ENCODE results near the gene GABRG3. TPM values are rescaled to one million over a fixed set of nuclear protein-coding genes. Genes with fewer than 3 reads are reported as not detected.

GABRG3 gene
- total RNA-seq, 1 donor from 2014 or later, result 0.54 TPM

DNA sequence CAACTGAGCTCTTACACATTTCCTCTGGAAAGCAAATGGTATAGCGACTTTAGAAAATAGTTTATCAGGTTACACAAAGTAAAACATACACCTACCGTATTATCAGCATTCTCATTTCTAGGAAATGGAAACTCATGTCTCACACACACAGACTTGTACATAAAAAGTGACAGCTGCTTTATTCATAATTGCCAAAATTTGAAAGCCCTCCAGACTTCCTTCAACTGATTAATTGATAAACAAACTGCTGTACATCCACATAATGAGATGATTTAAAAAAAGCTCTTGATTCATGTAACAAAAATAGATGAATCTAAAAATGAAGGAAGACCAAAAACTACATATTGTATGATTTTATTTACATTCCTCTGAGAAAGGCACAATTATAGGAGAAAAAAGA lies 425.5 kb downstream of the GABRG3 start:
- TF ChIP-seq, protein P1, sequence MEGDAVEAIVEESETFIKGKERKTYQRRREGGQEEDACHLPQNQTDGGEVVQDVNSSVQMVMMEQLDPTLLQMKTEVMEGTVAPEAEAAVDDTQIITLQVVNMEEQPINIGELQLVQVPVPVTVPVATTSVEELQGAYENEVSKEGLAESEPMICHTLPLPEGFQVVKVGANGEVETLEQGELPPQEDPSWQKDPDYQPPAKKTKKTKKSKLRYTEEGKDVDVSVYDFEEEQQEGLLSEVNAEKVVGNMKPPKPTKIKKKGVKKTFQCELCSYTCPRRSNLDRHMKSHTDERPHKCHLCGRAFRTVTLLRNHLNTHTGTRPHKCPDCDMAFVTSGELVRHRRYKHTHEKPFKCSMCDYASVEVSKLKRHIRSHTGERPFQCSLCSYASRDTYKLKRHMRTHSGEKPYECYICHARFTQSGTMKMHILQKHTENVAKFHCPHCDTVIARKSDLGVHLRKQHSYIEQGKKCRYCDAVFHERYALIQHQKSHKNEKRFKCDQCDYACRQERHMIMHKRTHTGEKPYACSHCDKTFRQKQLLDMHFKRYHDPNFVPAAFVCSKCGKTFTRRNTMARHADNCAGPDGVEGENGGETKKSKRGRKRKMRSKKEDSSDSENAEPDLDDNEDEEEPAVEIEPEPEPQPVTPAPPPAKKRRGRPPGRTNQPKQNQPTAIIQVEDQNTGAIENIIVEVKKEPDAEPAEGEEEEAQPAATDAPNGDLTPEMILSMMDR (IDR thresholded peaks at IDR 0.05; ENCODE audit: insufficient read depth, low read depth, low read length), result no peak
- TF ChIP-seq EZH2 (IDR thresholded peaks at IDR 0.05; ENCODE audit: insufficient read depth, low read length), result no peak
- no peaks in the 10 kb centered on the region for H3K36me3 Mint-ChIP-seq (ENCODE audit: low read depth, unreplicated experiment)
- Histone ChIP-seq H3K4me3 (ENCODE audit: insufficient read depth, low read depth, low read length) (no peak overlapping the region), H3K9ac (ENCODE audit: low read length) (no peak overlapping the region), H3K4me2 (ENCODE audit: low read length) (no peak overlapping the region), H3K36me3 (ENCODE audit: insufficient read depth, low read length) (no peaks in the 10 kb centered on the region), H3K79me2 (ENCODE audit: insufficient read depth, low read length) (no peaks in the 10 kb centered on the region), H3K27me3 (ENCODE audit: insufficient read depth, low read length) (no peaks in the 10 kb centered on the region), H4K20me1 (ENCODE audit: insufficient read depth, low read length) (no peaks in the 10 kb centered on the region), H3K4me1 (ENCODE audit: insufficient read depth, low read length) (no peaks in the 10 kb centered on the region), H3K9me3 (ENCODE audit: insufficient read depth, low read depth, low read length) (no peaks in the 10 kb centered on the region), H2AFZ (ENCODE audit: low read depth, low read length) (no peak overlapping the region), H3K27ac (ENCODE audit: low read depth, low read length) (no peak overlapping the region)
- H3K4me3 Mint-ChIP-seq (ENCODE audit: unreplicated experiment), result no peak overlapping the region
- H3K9me3 Mint-ChIP-seq (ENCODE audit: unreplicated experiment), result no peaks in the 10 kb centered on the region
- FAIRE-seq (no peak), DNase-seq (ENCODE audit: low read depth) (no peak)
- H3K27ac Mint-ChIP-seq (ENCODE audit: unreplicated experiment), result no peak overlapping the region
- H3K4me1 Mint-ChIP-seq (ENCODE audit: low read depth, unreplicated experiment), result no peaks in the 10 kb centered on the region
- no peaks in the 10 kb centered on the region for H3K27me3 Mint-ChIP-seq (ENCODE audit: low read depth, unreplicated experiment)

DNA sequence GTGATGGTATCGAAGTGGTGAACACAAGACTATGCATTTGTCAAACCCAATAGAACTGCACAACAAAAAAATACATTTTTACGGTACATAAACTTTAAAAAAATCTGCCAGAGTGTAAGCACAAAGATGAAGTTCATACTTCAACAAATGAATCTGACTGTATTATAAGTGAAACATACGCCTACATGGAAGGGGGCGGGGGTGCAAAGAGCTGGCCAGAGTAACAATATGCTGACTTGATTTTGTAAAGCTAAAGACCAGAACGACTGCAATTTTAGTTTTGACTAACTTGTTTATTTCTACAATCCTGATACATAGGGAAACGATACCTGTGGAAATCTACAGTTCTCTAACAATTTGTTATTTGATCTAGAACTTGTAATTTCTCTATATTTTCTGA lies 426.0 kb downstream of the GABRG3 start:
- Histone ChIP-seq H3K4me2 (ENCODE audit: low read length) (no peak overlapping the region), H3K4me3 (ENCODE audit: insufficient read depth, low read depth, low read length) (no peak overlapping the region), H3K27ac (ENCODE audit: low read depth, low read length) (no peak overlapping the region), H4K20me1 (ENCODE audit: insufficient read depth, low read length) (no peaks in the 10 kb centered on the region), H3K79me2 (ENCODE audit: insufficient read depth, low read length) (no peaks in the 10 kb centered on the region), H3K9me3 (ENCODE audit: insufficient read depth, low read depth, low read length) (no peaks in the 10 kb centered on the region), H3K4me1 (ENCODE audit: insufficient read depth, low read length) (no peaks in the 10 kb centered on the region), H3K36me3 (ENCODE audit: insufficient read depth, low read length) (no peaks in the 10 kb centered on the region), H3K27me3 (ENCODE audit: insufficient read depth, low read length) (no peaks in the 10 kb centered on the region), H2AFZ (ENCODE audit: low read depth, low read length) (no peak overlapping the region), H3K9ac (ENCODE audit: low read length) (no peak overlapping the region)
- H3K4me3 Mint-ChIP-seq (ENCODE audit: unreplicated experiment), result no peak overlapping the region
- H3K36me3 Mint-ChIP-seq (ENCODE audit: low read depth, unreplicated experiment), result no peaks in the 10 kb centered on the region
- TF ChIP-seq EZH2 (IDR thresholded peaks at IDR 0.05; ENCODE audit: insufficient read depth, low read length), result no peak
- TF ChIP-seq, protein P1 (IDR thresholded peaks at IDR 0.05; ENCODE audit: insufficient read depth, low read depth, low read length), result no peak
- FAIRE-seq, result no peak
- H3K9me3 Mint-ChIP-seq (ENCODE audit: unreplicated experiment), result no peaks in the 10 kb centered on the region
- no peak for DNase-seq (ENCODE audit: low read depth)
- no peak overlapping the region for H3K27ac Mint-ChIP-seq (ENCODE audit: unreplicated experiment)
- H3K4me1 Mint-ChIP-seq (ENCODE audit: low read depth, unreplicated experiment), result no peaks in the 10 kb centered on the region
- no peaks in the 10 kb centered on the region for H3K27me3 Mint-ChIP-seq (ENCODE audit: low read depth, unreplicated experiment)

DNA sequence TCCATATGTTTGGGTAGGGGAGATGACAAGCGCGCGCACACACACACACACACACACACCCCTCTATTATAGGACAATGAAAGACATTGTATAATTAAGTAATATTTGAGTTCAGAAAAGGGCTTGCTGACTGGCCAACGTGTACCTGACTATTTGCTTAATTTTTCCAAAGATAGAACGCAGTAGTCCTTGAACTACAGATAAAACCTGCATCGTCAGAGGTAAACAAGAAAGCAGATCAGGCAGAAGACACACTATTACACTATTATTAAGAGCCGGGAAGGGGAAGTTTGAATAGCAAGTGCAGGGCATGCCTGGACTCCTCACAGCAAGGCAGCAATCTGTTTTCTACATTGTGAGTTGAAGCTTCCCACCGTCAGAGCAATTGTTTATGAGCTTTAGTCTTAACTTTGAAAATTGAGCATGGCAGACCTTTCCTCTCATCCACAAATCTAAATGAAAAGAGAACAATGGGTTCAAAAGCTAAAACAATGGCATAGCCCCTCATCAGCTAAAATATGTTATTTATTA lies 427.7 kb downstream of the GABRG3 start:
- Histone ChIP-seq H2AFZ (ENCODE audit: low read depth, low read length) (no peak overlapping the region), H3K9me3 (ENCODE audit: insufficient read depth, low read depth, low read length) (no peaks in the 10 kb centered on the region), H3K27ac (ENCODE audit: low read depth, low read length) (no peak overlapping the region), H4K20me1 (ENCODE audit: insufficient read depth, low read length) (no peaks in the 10 kb centered on the region), H3K79me2 (ENCODE audit: insufficient read depth, low read length) (no peaks in the 10 kb centered on the region), H3K36me3 (ENCODE audit: insufficient read depth, low read length) (no peaks in the 10 kb centered on the region), H3K9ac (ENCODE audit: low read length) (no peak overlapping the region), H3K4me2 (ENCODE audit: low read length) (no peak overlapping the region), H3K27me3 (ENCODE audit: insufficient read depth, low read length) (no peaks in the 10 kb centered on the region), H3K4me1 (ENCODE audit: insufficient read depth, low read length) (no peaks in the 10 kb centered on the region), H3K4me3 (ENCODE audit: insufficient read depth, low read depth, low read length) (no peak overlapping the region)
- Mint-ChIP-seq H3K36me3 (ENCODE audit: low read depth, unreplicated experiment) (no peaks in the 10 kb centered on the region), H3K27me3 (ENCODE audit: low read depth, unreplicated experiment) (no peaks in the 10 kb centered on the region), H3K27ac (ENCODE audit: unreplicated experiment) (no peak overlapping the region), H3K4me3 (ENCODE audit: unreplicated experiment) (no peak overlapping the region), H3K9me3 (ENCODE audit: unreplicated experiment) (no peaks in the 10 kb centered on the region), H3K4me1 (ENCODE audit: low read depth, unreplicated experiment) (no peaks in the 10 kb centered on the region)
- FAIRE-seq (no peak), DNase-seq (ENCODE audit: low read depth) (no peak)
- no peak for TF ChIP-seq EZH2 (IDR thresholded peaks at IDR 0.05; ENCODE audit: insufficient read depth, low read length)
- TF ChIP-seq, protein P1 (IDR thresholded peaks at IDR 0.05; ENCODE audit: insufficient read depth, low read depth, low read length), result no peak

Data from astrocyte (in vitro differentiated cells and primary cell).